HG03196 (cell line): ENCODE data around the gene FAM117A.
A peak's percentile ranks its signal among the peaks of the same experiment; 100 is the strongest.
"Not testable (repeated sequence)": the region's sequence is repeated elsewhere in the genome, so short reads cannot be mapped to it uniquely, and the experiment has no call there.

Experiments used
- ATAC-seq: cut with Tn5 transposase; IDR thresholded peaks from one replicate; pipeline ENCODE4 v1.9.1; 2021; ENCODE audit not compliant: unreplicated experiment

FAM117A gene

DNA sequence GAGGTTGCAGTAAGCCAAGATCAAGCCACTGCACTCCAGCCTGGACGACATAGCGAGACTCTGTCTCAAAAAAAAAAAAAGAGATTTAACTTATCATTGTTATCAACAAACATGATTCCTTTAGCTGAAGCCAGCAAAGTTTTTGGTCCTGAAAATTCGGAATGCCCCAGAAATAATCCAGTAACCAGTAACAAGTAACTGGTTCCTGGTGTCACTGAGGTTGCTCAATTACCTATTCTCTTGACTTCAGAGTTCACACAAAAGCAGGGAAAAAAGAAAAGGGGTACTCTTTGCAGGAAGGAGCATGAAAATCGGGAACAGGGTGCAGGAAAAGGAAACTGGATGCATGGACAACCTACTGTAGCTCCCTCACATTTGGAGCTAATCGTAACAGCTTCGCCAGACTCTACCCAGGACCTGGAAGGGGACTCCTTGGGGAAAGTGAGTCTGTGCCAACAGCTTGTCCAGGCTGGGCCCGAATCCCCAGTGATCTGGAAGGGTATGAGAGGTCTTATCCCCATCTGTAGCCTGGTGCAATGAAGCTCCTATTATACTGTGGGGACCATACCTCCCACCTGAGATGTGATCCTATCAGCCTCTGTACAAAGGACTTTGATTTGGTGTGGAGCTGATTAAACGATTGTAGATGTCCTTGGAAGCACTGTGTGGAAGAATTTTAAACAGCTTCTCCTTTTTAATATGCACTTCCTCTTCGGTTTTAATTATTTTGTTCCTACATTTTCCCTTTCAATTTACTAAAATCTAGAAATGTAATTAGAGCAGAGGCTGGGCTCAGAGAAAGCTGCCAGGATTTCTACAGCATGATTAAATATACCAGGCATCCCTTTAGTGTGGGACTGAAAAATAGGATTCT, 82.6 kb downstream of the FAM117A start:
- no peak for ATAC-seq

DNA sequence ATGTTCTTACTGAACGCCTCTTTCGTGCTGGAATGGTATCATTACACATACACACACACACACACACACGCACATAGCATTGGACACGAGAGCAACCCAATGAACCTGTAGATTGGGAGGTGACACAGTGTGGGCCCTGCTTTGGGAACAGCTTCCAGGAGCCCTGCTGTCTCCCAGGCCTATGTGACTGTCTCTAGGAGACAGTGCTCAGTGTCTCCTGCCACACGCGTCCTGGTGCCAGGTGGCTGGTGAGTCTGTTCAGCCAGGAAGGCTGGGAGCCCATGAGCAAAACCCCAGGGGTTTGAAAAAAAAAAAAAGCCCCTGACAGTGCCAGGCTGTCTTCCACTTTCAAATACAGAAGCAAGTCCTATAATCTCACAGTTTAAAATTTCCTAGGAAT, 83.6 kb downstream of the FAM117A start:
- no peak for ATAC-seq

DNA sequence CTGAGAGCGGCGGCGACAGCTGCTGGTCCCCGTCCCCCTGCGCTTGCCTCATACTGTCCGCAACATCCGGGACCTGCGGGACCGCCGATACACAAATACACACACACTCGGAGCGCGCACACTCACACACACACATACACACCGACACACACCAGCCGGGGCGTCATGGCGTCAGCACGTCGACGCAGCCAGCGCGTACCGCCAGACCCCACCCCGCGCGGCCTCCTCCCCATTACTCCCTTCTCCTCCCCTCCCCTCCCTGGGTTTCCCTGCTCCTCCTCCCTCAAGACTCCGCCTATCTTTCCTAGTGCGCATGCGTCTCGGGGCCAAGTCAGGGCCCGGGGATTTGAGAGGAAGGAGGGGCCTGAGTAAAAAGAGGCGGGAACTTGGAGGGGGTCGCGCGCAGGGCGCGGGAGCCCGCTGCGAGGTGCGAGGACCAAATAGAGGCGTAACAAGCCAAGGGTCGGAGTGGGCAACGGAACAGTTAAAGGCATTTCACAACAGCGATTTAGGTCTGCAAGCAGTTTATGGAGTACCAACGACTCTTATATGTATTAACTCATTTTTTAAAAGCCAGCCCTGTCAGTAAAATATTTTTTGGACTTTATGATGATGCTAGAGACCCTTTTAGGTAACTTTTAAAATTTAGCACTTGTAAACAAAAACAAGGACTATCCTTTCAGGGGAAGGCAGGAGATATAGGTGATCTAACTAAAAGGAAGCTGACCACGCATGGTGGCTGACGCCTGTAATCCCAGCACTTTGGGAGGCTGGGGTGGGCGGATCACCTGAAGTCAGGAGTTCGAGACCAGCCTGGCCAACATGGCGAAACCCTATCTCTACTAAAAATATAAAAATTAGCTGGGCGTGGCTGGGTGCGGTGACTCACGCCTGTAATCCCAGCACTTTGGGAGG, 85.7 kb downstream of the FAM117A start, which contains the start of gene SPOP:
TSS of gene SPOP (minus strand) at position 165 of the 915 bp plus-strand sequence. CDS start 55,287 bp downstream, outside the sequence.
- peak; percentile 74 for ATAC-seq

DNA sequence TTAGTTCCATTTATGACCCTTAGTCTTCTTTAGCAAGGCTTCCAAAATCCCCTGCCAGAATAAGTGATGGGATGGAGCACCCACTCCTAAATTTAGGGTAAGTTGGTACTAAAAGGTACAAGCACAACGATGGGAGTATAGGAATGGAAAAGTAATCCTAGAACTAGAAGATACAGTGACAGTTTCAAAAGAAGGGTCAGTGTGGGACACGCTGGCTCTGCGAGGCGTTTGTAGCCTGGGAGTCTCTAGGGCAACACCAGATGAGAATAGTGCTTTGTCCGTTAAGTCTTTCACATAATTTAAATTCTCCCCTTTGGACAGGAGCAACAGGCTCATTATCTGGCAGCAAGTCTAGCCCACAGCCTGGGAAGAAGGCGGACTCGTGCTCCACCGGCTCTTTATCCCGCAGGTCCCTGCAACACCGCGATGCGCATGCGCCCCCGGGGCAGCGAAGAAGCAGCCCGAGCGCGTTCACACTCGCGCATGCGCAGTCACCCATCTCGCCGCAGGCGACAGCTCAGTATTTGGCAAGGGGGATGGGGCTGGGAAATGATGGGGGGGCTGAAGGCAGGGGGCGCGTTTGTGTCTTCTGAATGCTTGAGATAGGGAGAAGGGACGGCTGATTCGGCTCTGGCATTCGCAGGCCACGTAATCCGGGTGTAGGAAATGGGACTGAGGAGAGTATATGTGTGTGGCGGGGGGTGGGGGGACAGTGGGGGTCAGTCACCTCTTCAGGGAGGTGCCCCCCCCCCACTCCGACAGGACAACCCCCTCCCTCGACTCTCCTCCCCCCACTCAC, 86.6 kb downstream of the FAM117A start:
- peak; percentile 51 for ATAC-seq

DNA sequence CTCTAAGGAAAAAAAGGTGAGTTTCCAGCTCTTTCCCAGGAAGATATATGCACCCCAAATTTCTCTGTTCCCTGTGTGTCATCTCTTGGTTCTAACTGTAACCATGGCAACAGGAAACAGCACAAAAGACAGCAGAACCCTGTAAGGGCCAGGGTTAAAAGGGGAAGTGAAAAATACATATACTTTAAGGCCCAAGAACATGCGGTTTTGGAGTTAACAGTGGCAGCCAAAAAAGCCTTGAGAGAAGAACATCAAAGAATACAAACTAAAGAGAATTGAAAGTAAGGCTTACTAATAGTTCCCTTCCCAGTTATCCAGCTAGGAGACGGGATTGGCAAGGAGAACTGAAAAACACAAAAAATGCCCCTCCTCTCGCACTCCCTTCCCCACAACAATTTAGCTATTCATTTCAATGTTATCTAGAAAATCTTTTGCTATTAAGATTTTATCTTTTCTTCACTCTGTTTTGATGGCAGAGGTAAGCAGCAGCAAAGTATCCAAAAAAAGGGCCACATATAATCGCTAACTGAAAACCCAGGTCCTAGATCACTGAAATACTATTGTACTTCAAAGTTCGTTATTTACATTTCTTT, 87.6 kb downstream of the FAM117A start:
- ATAC-seq = peak; percentile 63

DNA sequence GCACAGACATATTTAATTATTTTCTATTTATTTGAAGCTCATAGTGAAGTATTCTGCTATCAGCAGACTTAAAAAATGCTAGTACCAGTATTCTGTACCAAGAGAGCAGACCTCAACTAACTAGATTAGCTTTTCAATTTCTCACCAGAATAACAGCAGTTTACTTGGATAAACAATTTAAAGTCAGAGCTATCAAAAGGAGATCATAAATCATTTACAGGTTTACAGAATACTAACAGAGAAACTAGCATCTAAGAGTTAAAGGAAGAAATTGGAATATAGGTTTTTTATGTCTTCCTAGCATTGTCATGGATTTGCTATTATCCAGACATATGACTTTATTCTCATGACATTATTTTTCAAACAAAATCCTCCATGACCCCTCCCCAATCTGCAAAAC, 89.4 kb downstream of the FAM117A start:
- ATAC-seq = no peak

DNA sequence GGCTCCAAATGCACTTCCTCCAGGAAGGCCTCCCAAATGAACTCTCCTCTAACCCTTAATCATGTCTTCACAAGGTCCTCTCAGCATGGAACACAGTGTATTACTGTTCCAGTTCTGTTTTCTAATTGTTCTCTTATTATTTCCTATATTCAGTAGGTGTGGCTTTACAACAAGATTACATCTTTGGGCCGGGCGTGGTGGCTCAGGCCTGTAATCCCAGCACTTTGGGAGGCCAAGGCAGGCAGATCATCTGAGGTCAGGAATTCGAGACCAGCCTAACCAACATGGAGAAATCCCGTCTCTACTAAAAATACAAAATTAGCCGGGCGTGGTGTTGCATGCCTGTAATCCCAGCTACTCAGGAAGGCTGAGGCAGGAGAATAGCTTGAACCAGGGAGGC, 90.3 kb downstream of the FAM117A start:
- ATAC-seq = not testable (repeated sequence)

DNA sequence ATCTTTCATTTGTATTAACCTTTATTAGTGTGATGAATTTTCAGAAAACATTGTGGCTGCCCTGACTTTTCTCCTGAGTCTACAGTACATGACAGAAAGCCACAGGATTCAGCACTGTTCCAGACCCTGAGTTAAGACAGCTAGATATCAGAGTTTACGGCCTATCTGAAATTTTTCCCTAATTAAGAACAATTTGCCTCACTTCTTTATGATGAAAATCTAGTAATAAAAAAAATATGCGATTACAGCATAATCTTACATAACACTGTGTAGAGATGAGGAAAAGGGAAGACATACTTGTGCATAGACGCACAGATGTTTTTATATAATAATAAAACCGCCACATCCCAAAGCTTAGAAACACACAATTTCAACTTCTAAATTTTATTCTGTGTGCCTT, 93.3 kb downstream of the FAM117A start:
- ATAC-seq = no peak

DNA sequence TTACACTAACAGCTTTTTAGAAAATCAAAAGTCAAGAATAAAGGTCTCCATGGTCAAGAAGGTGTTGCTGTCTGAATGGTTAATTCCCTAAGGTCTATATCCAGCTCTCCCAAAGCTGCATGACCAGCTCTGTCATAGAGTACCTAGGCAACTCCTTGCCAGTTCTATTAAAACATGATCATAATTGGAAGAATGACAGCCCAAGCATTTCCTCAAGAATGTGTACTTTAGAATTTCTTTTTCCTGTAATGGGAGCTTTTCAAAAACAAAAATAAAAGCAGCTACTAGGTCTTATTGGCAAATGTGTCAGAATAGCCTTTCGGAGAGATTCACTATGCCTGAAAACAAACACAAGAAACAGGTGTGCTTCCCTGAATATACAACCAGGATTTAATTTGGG, 93.9 kb downstream of the FAM117A start:
- ATAC-seq = no peak

DNA sequence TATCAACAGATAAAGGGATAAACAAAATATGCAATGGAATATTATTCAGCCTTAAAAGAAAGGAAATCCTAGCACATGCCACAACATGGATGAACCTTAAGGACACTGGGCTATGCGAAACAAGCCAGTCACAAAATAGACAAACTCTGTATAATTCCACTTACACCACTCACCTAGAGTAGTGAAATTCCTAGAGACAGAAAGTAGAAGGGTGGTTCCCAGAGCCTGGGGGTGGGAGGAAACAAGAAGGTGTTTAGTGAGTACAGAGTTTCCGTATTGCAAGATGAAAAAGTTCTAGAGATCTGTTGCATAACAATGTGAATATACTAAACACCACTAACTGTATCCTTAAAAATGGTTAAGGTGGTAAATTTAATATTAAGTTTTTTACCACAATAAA, 96.1 kb downstream of the FAM117A start:
- no peak for ATAC-seq

DNA sequence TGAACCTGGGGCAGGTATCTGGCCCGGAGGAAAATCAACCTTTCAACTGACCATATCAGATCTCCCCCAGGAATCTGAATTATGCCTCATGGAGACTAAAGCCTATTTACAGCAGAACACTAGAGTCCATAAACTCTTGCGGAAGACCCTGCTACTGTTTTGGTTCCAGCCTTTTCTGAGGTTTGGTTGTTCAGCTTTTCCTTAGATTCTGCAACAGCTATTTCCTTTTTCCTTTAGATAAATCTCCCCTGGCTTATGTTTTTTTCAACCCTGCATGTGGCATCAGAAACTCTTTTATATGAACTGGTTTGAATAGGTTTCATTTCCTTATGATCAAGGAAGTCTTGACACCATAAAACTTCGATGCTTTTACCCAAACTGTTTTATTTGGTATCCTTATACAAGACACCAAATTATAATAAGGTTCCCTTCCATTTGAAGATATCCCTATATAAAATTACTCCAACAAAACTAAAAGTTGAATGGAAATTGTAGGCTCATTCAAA, 99.2 kb downstream of the FAM117A start:
- ATAC-seq = no peak
